Gastrocnemius medialis (tissue), 4 donors: ENCODE measurements around the gene CCBE1.

Experiments
- CTCF ChIP-seq, 5 experiments: fragments of 450-650 bp in 3 of 5; fragments of 200-600 bp in 2 of 5; sonication (generic) in 2 of 5; IDR thresholded peaks in 4 of 5; conservative IDR thresholded peaks in 1 of 5; 1 replicate in 4 of 5; 2 replicates in 1 of 5; pipeline ENCODE4 v1.5.1; 2016 to 2019; ENCODE audit warnings: antibody characterized with exemption in 5 of 5, mild to moderate bottlenecking in 3 of 5, moderate library complexity in 3 of 5
- POLR2A ChIP-seq, 2 donors: fragments of 450-650 bp; IDR thresholded peaks; one replicate each; pipeline ENCODE4 v1.6.1; 2017; ENCODE audit warnings: antibody characterized with exemption in 2 of 2, mild to moderate bottlenecking in 2 of 2, moderate library complexity in 2 of 2

- TF ChIP-seq CTCF (IDR thresholded peaks at IDR 0.05 in 4 of 5, conservative IDR thresholded peaks at IDR 0.05 in 1 of 5) (no peak), POLR2A (IDR thresholded peaks at IDR 0.05) (no peak)
Measured at GRCh38 chr18:59416818-59417217, 280.4 kb downstream of the CCBE1 start.
